ENCODE data around the gene CHST11. TPM values are rescaled to one million over a fixed set of nuclear protein-coding genes. Genes with fewer than 3 reads are reported as not detected.

The CHST11 gene
- total RNA-seq, 1 experiment from 2014 or later: 6.7 TPM

- no peaks in the 10 kb centered on the region for H3K4me1 ChIP-seq (ENCODE audit: insufficient read depth, low read length)
- no peaks in the 10 kb centered on the region for H3K79me2 ChIP-seq (ENCODE audit: insufficient read depth, low read length)
- no peak overlapping the region for H4K8ac ChIP-seq (replicated peaks; ENCODE audit: insufficient read length, low read depth, low read length)
- H3K79me1 ChIP-seq (ENCODE audit: insufficient read depth, low read depth, low read length, poor library complexity, severe bottlenecking): no peaks in the 10 kb centered on the region
- no peaks in the 10 kb centered on the region for H3K23me2 ChIP-seq (ENCODE audit: insufficient read length, low read depth, low read length, poor library complexity, severe bottlenecking)
- H3K23ac ChIP-seq (ENCODE audit: insufficient read length, low read depth, low read length): no peak overlapping the region
- no peak for DNase-seq
- H3K36me3 Mint-ChIP-seq (ENCODE audit: insufficient read depth in 1 of 3, low read depth in 3 of 3): no peaks in the 10 kb centered on the region
- H4K20me1 ChIP-seq (ENCODE audit: control insufficient read depth, insufficient read depth, insufficient read length): no peaks in the 10 kb centered on the region
- H3K27me3 ChIP-seq (ENCODE audit: insufficient read depth, low read length): no peaks in the 10 kb centered on the region
- H4K5ac ChIP-seq (ENCODE audit: insufficient read length, low read depth, low read length): no peak overlapping the region
- no peak overlapping the region for H3K4ac ChIP-seq (ENCODE audit: low read depth, low read length)
- no peak overlapping the region for H2BK20ac ChIP-seq (ENCODE audit: low read depth, low read length, poor library complexity, severe bottlenecking)
- TF ChIP-seq CTCF (conservative IDR thresholded peaks at IDR 0.05): no peak
- no peaks in the 10 kb centered on the region; a peak in 1 of 4 replicates for H3K4me1 Mint-ChIP-seq
- no peak overlapping the region for H3K14ac ChIP-seq (ENCODE audit: insufficient read depth, low read length)
- no peak overlapping the region for H2BK12ac ChIP-seq (ENCODE audit: insufficient read length, low read depth, low read length)
- H3K27me3 Mint-ChIP-seq (ENCODE audit: low read depth): peaks cover 8% of the 10 kb centered on the region
- no peaks in the 10 kb centered on the region for H3K9me3 Mint-ChIP-seq
- no CpG with 5 or more reads among the region's 12 CpGs for WGBS (ENCODE audit: extremely low coverage, insufficient read length, low lambda C conversion rate)
- no peak overlapping the region for H3K9ac ChIP-seq (ENCODE audit: extremely low read depth, insufficient read length, low read length)
- H2BK120ac ChIP-seq (ENCODE audit: low read depth, low read length, poor library complexity, severe bottlenecking): no peak overlapping the region
- H2AK5ac ChIP-seq (ENCODE audit: insufficient read length, low read length): no peak overlapping the region
- no peak overlapping the region for H2BK5ac ChIP-seq (ENCODE audit: insufficient read length, low read length)
- H3K18ac ChIP-seq (ENCODE audit: insufficient read length, low read depth, low read length): no peak overlapping the region
- no peak overlapping the region for H3K4me2 ChIP-seq (ENCODE audit: insufficient read depth, insufficient read length, low read length)
- H2BK15ac ChIP-seq (ENCODE audit: low read depth, low read length): no peak overlapping the region
- H3K9me3 ChIP-seq (ENCODE audit: control insufficient read depth, low read depth, low read length): no peaks in the 10 kb centered on the region
- no peak overlapping the region for H4K91ac ChIP-seq (ENCODE audit: insufficient read length, low read depth, low read length)
- H3T11ph ChIP-seq (ENCODE audit: low read length): no peak overlapping the region
- no peak overlapping the region for H3K4me3 Mint-ChIP-seq
- H3K27ac Mint-ChIP-seq: no peak overlapping the region
- no peak overlapping the region for H3K56ac ChIP-seq (ENCODE audit: insufficient read length, low read depth, low read length)
- H2AFZ ChIP-seq (ENCODE audit: low read length): no peak overlapping the region
- no peak overlapping the region for H3K27ac ChIP-seq (ENCODE audit: insufficient read length, low read depth, low read length)
Observed at GRCh38 chr12:104439137-104439536, 17.6 kb upstream of the CHST11 start.
